ENCODE measurements around the gene NRAS.

Gene NRAS

GRCh38 chr1:114720492-114720891 is 3.9 kb upstream of the NRAS start:
- H3K27me3 ChIP-seq (ENCODE audit: low read length) = no peaks in the 10 kb centered on the region
- no peak overlapping the region for H3K9ac ChIP-seq (ENCODE audit: low read length)
- H3K4me3 ChIP-seq (ENCODE audit: insufficient read depth, low read length, poor library complexity, severe bottlenecking) = no peak overlapping the region
- H3F3A ChIP-seq (ENCODE audit: insufficient read depth) = peaks cover 36% of the 10 kb centered on the region
- H4K20me1 ChIP-seq (ENCODE audit: low read depth, low read length) = no peaks in the 10 kb centered on the region
- peaks cover 11% of the 10 kb centered on the region for H3K79me2 ChIP-seq (ENCODE audit: insufficient read depth, low read length)
- H3K27ac ChIP-seq (ENCODE audit: low read depth, low read length) = no peak overlapping the region
- TF ChIP-seq EZH2phosphoT487 (conservative IDR thresholded peaks at IDR 0.05; ENCODE audit: low read length) = no peak
- TF ChIP-seq CTCF (IDR thresholded peaks at IDR 0.05; ENCODE audit: insufficient read depth, low read length, poor library complexity, severe bottlenecking) = no peak
- no peak overlapping the region for H2AFZ ChIP-seq (ENCODE audit: low read depth, low read length, severe bottlenecking)
- H3K9me2 ChIP-seq (replicated peaks; ENCODE audit: insufficient read depth, low read length) = no peaks in the 10 kb centered on the region
- H3K9me3 ChIP-seq (ENCODE audit: insufficient read depth, low read length) = no peaks in the 10 kb centered on the region
- peaks cover 57% of the 10 kb centered on the region for H3K36me3 ChIP-seq (ENCODE audit: low read length)
- no peak overlapping the region for H3K4me2 ChIP-seq (ENCODE audit: low read depth, low read length, poor library complexity, severe bottlenecking)

GRCh38 chr1:114719424-114719787 is 2.8 kb upstream of the NRAS start:
- no peaks in the 10 kb centered on the region for H3K9me3 ChIP-seq (ENCODE audit: insufficient read depth, low read length)
- H3K4me2 ChIP-seq (ENCODE audit: low read depth, low read length, poor library complexity, severe bottlenecking) = no peak overlapping the region
- H3K9ac ChIP-seq (ENCODE audit: low read length) = no peak overlapping the region
- no peaks in the 10 kb centered on the region for H3K9me2 ChIP-seq (replicated peaks; ENCODE audit: insufficient read depth, low read length)
- no peak overlapping the region for H3K27ac ChIP-seq (ENCODE audit: low read depth, low read length)
- peaks cover 22% of the 10 kb centered on the region for H3K79me2 ChIP-seq (ENCODE audit: insufficient read depth, low read length)
- H2AFZ ChIP-seq (ENCODE audit: low read depth, low read length, severe bottlenecking) = no peak overlapping the region
- peaks cover 51% of the 10 kb centered on the region for H3K36me3 ChIP-seq (ENCODE audit: low read length)
- H3K27me3 ChIP-seq (ENCODE audit: low read length) = no peaks in the 10 kb centered on the region
- TF ChIP-seq CTCF (IDR thresholded peaks at IDR 0.05; ENCODE audit: insufficient read depth, low read length, poor library complexity, severe bottlenecking) (no peak), EZH2phosphoT487 (conservative IDR thresholded peaks at IDR 0.05; ENCODE audit: low read length) (no peak)
- no peaks in the 10 kb centered on the region for H4K20me1 ChIP-seq (ENCODE audit: low read depth, low read length)
- H3K4me3 ChIP-seq (ENCODE audit: insufficient read depth, low read length, poor library complexity, severe bottlenecking) = no peak overlapping the region
- peaks cover 36% of the 10 kb centered on the region for H3F3A ChIP-seq (ENCODE audit: insufficient read depth)

- H3K27ac ChIP-seq (ENCODE audit: low read depth, low read length) = no peak overlapping the region
- no peaks in the 10 kb centered on the region for H3K9me3 ChIP-seq (ENCODE audit: insufficient read depth, low read length)
- TF ChIP-seq CTCF (IDR thresholded peaks at IDR 0.05; ENCODE audit: insufficient read depth, low read length, poor library complexity, severe bottlenecking) (no peak), EZH2phosphoT487 (conservative IDR thresholded peaks at IDR 0.05; ENCODE audit: low read length) (no peak)
- H3K4me3 ChIP-seq (ENCODE audit: insufficient read depth, low read length, poor library complexity, severe bottlenecking) = no peak overlapping the region
- no peaks in the 10 kb centered on the region for H3K27me3 ChIP-seq (ENCODE audit: low read length)
- no peak overlapping the region for H3K4me2 ChIP-seq (ENCODE audit: low read depth, low read length, poor library complexity, severe bottlenecking)
- H3F3A ChIP-seq (ENCODE audit: insufficient read depth) = peaks cover 36% of the 10 kb centered on the region
- H2AFZ ChIP-seq (ENCODE audit: low read depth, low read length, severe bottlenecking) = no peak overlapping the region
- no peaks in the 10 kb centered on the region for H3K9me2 ChIP-seq (replicated peaks; ENCODE audit: insufficient read depth, low read length)
- peaks cover 27% of the 10 kb centered on the region for H3K79me2 ChIP-seq (ENCODE audit: insufficient read depth, low read length)
- H3K36me3 ChIP-seq (ENCODE audit: low read length) = peaks cover 49% of the 10 kb centered on the region
- no peaks in the 10 kb centered on the region for H4K20me1 ChIP-seq (ENCODE audit: low read depth, low read length)
- no peak overlapping the region for H3K9ac ChIP-seq (ENCODE audit: low read length)
Measured at GRCh38 chr1:114718661-114719423, 2.3 kb upstream of the NRAS start.

Data from SU-DHL-6 (cell line).